Astrocyte (in vitro differentiated cells and primary cell): ENCODE measurements around the gene TENT4A. TPM values are rescaled to one million over a fixed set of nuclear protein-coding genes. Genes with fewer than 3 reads are reported as not detected.
A peak's percentile ranks its signal among the peaks of the same experiment; 100 is the strongest.

ENCODE experiments used
- DNase-seq: peaks from one replicate; pipeline ENCODE4 v3.0.0-alpha.2; 2010; ENCODE audit warnings: low read depth
- FAIRE-seq: peaks from 2 replicates; lab custom pipeline; 2011; peaks lifted over from hg19 to GRCh38; lab: Jason Lieb, UNC
- H2AFZ ChIP-seq: 2 replicates; pipeline ENCODE4 v1.6.0; 2012; ENCODE audit warnings: low read depth, low read length, inconsistent platforms
- H3K27ac ChIP-seq: 2 replicates; pipeline ENCODE4 v1.5.1; 2011; ENCODE audit warnings: low read depth, low read length, inconsistent platforms
- H3K27me3 ChIP-seq: 2 replicates; pipeline ENCODE4 v1.6.0; 2011; ENCODE audit warnings: low read length, inconsistent platforms; ENCODE audit not compliant: insufficient read depth
- H3K36me3 ChIP-seq: 2 replicates; pipeline ENCODE4 v1.5.1; 2011; ENCODE audit warnings: low read length, inconsistent platforms; ENCODE audit not compliant: insufficient read depth
- H3K4me1 ChIP-seq: 2 replicates; pipeline ENCODE4 v1.5.1; 2011; ENCODE audit warnings: low read length, inconsistent platforms; ENCODE audit not compliant: insufficient read depth
- H3K4me2 ChIP-seq: 2 replicates; pipeline ENCODE4 v1.6.0; 2012; ENCODE audit warnings: low read length, inconsistent platforms
- H3K4me3 ChIP-seq: 2 replicates; pipeline ENCODE4 v1.5.1; 2011; ENCODE audit warnings: low read depth, mild to moderate bottlenecking, low read length, inconsistent platforms; ENCODE audit not compliant: insufficient read depth
- H3K79me2 ChIP-seq: 2 replicates; pipeline ENCODE4 v1.6.0; 2012; ENCODE audit warnings: mild to moderate bottlenecking, low read length, inconsistent platforms; ENCODE audit not compliant: insufficient read depth
- H3K9ac ChIP-seq: 2 replicates; pipeline ENCODE4 v1.6.0; 2012; ENCODE audit warnings: mild to moderate bottlenecking, low read length, inconsistent platforms
- H3K9me3 ChIP-seq: 2 replicates; pipeline ENCODE4 v1.5.1; 2012; ENCODE audit warnings: low read depth, mild to moderate bottlenecking, low read length, inconsistent platforms; ENCODE audit not compliant: insufficient read depth
- H4K20me1 ChIP-seq: 2 replicates; pipeline ENCODE4 v1.6.0; 2012; ENCODE audit warnings: low read length, inconsistent platforms; ENCODE audit not compliant: insufficient read depth
- H3K27ac Mint-ChIP-seq: one replicate; pipeline ENCODE4 v1.8.0; 2021; ENCODE audit warnings: mild to moderate bottlenecking, mixed read lengths; ENCODE audit not compliant: unreplicated experiment
- H3K27me3 Mint-ChIP-seq: one replicate; pipeline ENCODE4 v1.8.0; 2021; ENCODE audit warnings: low read depth, mixed read lengths; ENCODE audit not compliant: unreplicated experiment
- H3K36me3 Mint-ChIP-seq: one replicate; pipeline ENCODE4 v1.8.0; 2021; ENCODE audit warnings: low read depth, mixed read lengths; ENCODE audit not compliant: unreplicated experiment
- H3K4me1 Mint-ChIP-seq: one replicate; pipeline ENCODE4 v1.8.0; 2021; ENCODE audit warnings: low read depth, mixed read lengths; ENCODE audit not compliant: unreplicated experiment
- H3K4me3 Mint-ChIP-seq: one replicate; pipeline ENCODE4 v1.8.0; 2021; ENCODE audit warnings: mild to moderate bottlenecking, moderate library complexity, mixed read lengths; ENCODE audit not compliant: unreplicated experiment
- H3K9me3 Mint-ChIP-seq: one replicate; pipeline ENCODE4 v1.8.0; 2021; ENCODE audit warnings: mild to moderate bottlenecking, mixed read lengths; ENCODE audit not compliant: unreplicated experiment
- EZH2 ChIP-seq: IDR thresholded peaks from 2 replicates; pipeline ENCODE4 v1.6.1; 2012; ENCODE audit warnings: mild to moderate bottlenecking, low read length, inconsistent platforms; ENCODE audit not compliant: insufficient read depth
- total RNA-seq: library from RNA; stranded (reverse); gene quantifications from 2 replicates; pipeline ENCODE4 v1.2.1, GENCODE V29; 2021
- TF ChIP-seq, protein P1 (sequence below): IDR thresholded peaks from 2 replicates; pipeline ENCODE4 v1.5.1; 2011; ENCODE audit warnings: low read depth, mild to moderate bottlenecking, inconsistent platforms, low read length, moderate library complexity; ENCODE audit not compliant: insufficient read depth

TENT4A gene
- total RNA-seq, 1 donor from 2014 or later, result 18.8 TPM

DNA sequence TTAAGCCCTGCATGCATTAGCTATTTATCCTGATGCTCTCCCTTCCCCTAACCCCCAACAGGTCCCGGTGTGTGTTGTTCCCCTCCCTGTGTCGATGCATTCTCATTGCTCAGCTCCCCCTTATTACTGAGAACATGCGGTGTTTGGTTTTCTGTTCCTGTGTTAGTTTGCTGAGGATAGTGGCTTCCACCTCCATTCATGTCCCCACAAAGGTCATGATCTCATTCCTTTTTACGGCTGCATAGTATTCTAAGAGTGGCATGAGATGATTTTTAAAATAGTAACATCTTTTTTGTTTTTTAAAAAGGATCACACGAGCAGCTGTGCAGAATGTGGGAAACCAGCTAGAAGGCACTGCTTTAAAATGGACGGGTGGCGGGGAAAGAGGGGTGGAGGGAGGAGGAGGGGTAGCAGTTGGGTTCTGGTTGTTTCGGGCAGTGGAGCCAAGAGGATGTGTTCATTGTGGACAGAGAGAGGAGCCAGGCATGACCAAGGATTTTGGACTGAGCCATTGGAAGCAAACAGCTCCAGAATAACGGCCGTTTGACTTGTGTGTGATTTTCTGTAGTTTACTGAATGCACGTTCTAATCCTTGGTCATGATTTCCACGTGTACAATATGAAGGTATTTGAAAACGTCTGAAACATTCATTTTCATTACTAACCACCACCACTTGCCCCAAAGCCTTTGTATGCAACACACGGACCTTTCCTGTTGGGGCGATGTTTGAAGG, 1.7 kb upstream of the TENT4A start:
- Mint-ChIP-seq H3K4me1 (peaks cover 17% of the 10 kb centered on the region), H3K27ac (peak overlapping the region; percentile 93), H3K36me3 (peaks cover 3% of the 10 kb centered on the region), H3K4me3 (peak overlapping the region; percentile 88), H3K9me3 (no peaks in the 10 kb centered on the region), H3K27me3 (peaks cover 3% of the 10 kb centered on the region)
- Histone ChIP-seq H3K9ac (peak overlapping the region; percentile 88), H4K20me1 (peaks cover 22% of the 10 kb centered on the region), H3K36me3 (no peaks in the 10 kb centered on the region), H3K4me2 (peak overlapping the region; percentile 92), H2AFZ (peak overlapping the region; percentile 91), H3K27ac (peak overlapping the region; percentile 90), H3K9me3 (no peaks in the 10 kb centered on the region), H3K79me2 (peaks cover 24% of the 10 kb centered on the region), H3K4me3 (peak overlapping the region; percentile 70), H3K27me3 (no peaks in the 10 kb centered on the region), H3K4me1 (peaks cover 13% of the 10 kb centered on the region)
- no peak for TF ChIP-seq EZH2
- TF ChIP-seq, protein P1, sequence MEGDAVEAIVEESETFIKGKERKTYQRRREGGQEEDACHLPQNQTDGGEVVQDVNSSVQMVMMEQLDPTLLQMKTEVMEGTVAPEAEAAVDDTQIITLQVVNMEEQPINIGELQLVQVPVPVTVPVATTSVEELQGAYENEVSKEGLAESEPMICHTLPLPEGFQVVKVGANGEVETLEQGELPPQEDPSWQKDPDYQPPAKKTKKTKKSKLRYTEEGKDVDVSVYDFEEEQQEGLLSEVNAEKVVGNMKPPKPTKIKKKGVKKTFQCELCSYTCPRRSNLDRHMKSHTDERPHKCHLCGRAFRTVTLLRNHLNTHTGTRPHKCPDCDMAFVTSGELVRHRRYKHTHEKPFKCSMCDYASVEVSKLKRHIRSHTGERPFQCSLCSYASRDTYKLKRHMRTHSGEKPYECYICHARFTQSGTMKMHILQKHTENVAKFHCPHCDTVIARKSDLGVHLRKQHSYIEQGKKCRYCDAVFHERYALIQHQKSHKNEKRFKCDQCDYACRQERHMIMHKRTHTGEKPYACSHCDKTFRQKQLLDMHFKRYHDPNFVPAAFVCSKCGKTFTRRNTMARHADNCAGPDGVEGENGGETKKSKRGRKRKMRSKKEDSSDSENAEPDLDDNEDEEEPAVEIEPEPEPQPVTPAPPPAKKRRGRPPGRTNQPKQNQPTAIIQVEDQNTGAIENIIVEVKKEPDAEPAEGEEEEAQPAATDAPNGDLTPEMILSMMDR, result no peak
- FAIRE-seq, result no peak
- DNase-seq, result peak; percentile 79

DNA sequence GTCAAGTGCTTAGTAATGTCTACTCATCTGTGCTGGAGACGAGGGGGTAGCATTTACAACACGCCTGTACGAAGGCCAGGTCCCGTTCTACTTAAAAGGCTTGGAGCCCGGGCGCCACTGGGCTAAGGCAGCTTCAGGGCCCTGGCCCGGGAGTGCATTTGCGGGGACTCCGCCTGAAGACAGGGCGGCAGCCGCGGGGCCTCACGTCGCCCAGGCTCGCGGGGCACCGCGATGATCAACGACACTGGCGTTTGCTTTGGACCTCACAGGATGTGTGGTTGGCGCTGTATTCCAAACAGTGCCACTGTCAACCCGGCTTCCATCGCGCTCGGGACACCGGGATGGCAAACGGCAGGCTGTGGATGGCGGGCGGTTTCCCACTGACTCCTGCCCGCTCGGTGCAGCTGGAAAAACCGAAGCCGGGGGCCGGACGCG, 1.1 kb upstream of the TENT4A start:
- peak overlapping the region; percentile 90 for H3K27ac ChIP-seq

More for the DNA sequence above, 1.1 kb upstream of the TENT4A start:
- peak overlapping the region; percentile 93 for H3K27ac Mint-ChIP-seq
- H3K4me1 Mint-ChIP-seq, result peaks cover 22% of the 10 kb centered on the region
- peak overlapping the region; percentile 91 for H2AFZ ChIP-seq
- peaks cover 13% of the 10 kb centered on the region for H3K4me1 ChIP-seq
- H3K9me3 ChIP-seq, result no peaks in the 10 kb centered on the region
- peaks cover 30% of the 10 kb centered on the region for H3K79me2 ChIP-seq
- peaks cover 1% of the 10 kb centered on the region for H3K27me3 Mint-ChIP-seq
- H3K36me3 ChIP-seq, result no peaks in the 10 kb centered on the region
- FAIRE-seq (no peak), DNase-seq (no peak)
- H3K4me3 ChIP-seq, result peak overlapping the region; percentile 70
- H3K9ac ChIP-seq, result peak overlapping the region; percentile 88
- H3K36me3 Mint-ChIP-seq, result peaks cover 4% of the 10 kb centered on the region
- TF ChIP-seq, protein P1, result peak; percentile 23
- no peak for TF ChIP-seq EZH2
- no peaks in the 10 kb centered on the region for H3K27me3 ChIP-seq
- peak overlapping the region; percentile 92 for H3K4me2 ChIP-seq
- peak overlapping the region; percentile 88 for H3K4me3 Mint-ChIP-seq
- H4K20me1 ChIP-seq, result peaks cover 27% of the 10 kb centered on the region
- H3K9me3 Mint-ChIP-seq, result no peaks in the 10 kb centered on the region
